Adrenal gland (tissue), 5 donors: ENCODE data around the gene ZNF487.

Experiments
- POLR2A ChIP-seq, 2 donors: fragments of 450-650 bp; IDR thresholded peaks; one replicate each; pipeline ENCODE4 v1.6.1; 2017; ENCODE audit warnings: antibody characterized with exemption in 2 of 2, mild to moderate bottlenecking in 2 of 2, moderate library complexity in 1 of 2
- TF ChIP-seq, protein P1 (sequence below), 6 experiments: fragments of 450-650 bp in 4 of 6; fragments of 200-600 bp in 2 of 6; sonication (generic) in 1 of 6; IDR thresholded peaks; 1 replicate in 5 of 6; 2 replicates in 1 of 6; pipeline versions ENCODE4 v1.5.1 to v1.8.0; 2016 to 2021; ENCODE audit warnings: antibody characterized with exemption in 6 of 6, mild to moderate bottlenecking in 2 of 6, moderate library complexity in 1 of 6
- donor health status: DM: no; HTN: no; CAD: no.

DNA sequence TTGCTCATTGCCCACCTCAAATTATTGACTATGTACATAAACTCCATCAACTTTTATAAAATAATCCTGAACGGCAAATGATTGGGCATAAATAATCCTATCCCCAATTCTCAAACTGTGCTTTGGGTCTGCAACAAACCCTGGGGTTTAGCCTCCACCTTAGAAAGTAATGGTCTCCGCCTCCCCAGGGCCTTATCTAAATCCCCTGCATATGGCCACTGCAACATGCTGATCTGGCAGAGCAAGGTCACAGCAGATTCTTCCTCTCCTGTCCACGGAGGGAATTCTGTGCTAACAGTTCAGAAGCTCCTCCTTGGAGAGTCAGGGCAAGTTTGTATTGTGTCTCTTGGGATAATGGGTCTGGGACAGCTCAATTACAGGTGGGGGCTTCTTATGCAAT lies 47.0 kb upstream of the ZNF487 start:
- TF ChIP-seq POLR2A (IDR thresholded peaks at IDR 0.05), result no peak
- TF ChIP-seq, protein P1, sequence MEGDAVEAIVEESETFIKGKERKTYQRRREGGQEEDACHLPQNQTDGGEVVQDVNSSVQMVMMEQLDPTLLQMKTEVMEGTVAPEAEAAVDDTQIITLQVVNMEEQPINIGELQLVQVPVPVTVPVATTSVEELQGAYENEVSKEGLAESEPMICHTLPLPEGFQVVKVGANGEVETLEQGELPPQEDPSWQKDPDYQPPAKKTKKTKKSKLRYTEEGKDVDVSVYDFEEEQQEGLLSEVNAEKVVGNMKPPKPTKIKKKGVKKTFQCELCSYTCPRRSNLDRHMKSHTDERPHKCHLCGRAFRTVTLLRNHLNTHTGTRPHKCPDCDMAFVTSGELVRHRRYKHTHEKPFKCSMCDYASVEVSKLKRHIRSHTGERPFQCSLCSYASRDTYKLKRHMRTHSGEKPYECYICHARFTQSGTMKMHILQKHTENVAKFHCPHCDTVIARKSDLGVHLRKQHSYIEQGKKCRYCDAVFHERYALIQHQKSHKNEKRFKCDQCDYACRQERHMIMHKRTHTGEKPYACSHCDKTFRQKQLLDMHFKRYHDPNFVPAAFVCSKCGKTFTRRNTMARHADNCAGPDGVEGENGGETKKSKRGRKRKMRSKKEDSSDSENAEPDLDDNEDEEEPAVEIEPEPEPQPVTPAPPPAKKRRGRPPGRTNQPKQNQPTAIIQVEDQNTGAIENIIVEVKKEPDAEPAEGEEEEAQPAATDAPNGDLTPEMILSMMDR (IDR thresholded peaks at IDR 0.05), result no peak
